SU-DHL-6 (cell line): ENCODE measurements around the gene ADCY5.

Source experiments
- H2AFZ ChIP-seq: fragments of 200-600 bp; sonication (generic); 2 replicates; pipeline ENCODE4 v1.6.1; 2014; ENCODE audit warnings: low read depth, mild to moderate bottlenecking, moderate library complexity, mixed read lengths, antibody characterized with exemption, low read length; ENCODE audit not compliant: severe bottlenecking
- H3F3A ChIP-seq: fragments of 200-600 bp; shearing (Covaris generic); 2 replicates; pipeline ENCODE4 v1.6.0; 2016; ENCODE audit warnings: antibody characterized with exemption, mild to moderate bottlenecking; ENCODE audit not compliant: insufficient read depth
- H3K27ac ChIP-seq: fragments of 200-600 bp; sonication (generic); 2 replicates; pipeline ENCODE4 v1.5.1; 2016; ENCODE audit warnings: low read depth, mild to moderate bottlenecking, low read length, moderate library complexity, mixed read lengths
- H3K27me3 ChIP-seq: fragments of 200-600 bp; sonication (generic), shearing (Covaris generic); 2 replicates; pipeline ENCODE4 v1.6.0; 2014; ENCODE audit warnings: mild to moderate bottlenecking, low read length
- H3K36me3 ChIP-seq: fragments of 200-600 bp; sonication (generic); 2 replicates; pipeline ENCODE4 v1.6.1; 2014; ENCODE audit warnings: mild to moderate bottlenecking, low read length, mixed read lengths
- H3K4me2 ChIP-seq: fragments of 300-600, 200-600 bp; shearing (Covaris generic), sonication (generic); 2 replicates; pipeline ENCODE4 v1.6.0; 2014; ENCODE audit warnings: low read length, low read depth, mild to moderate bottlenecking; ENCODE audit not compliant: poor library complexity, severe bottlenecking
- H3K4me3 ChIP-seq: fragments of 200-600 bp; sonication (generic); 2 replicates; pipeline ENCODE4 v1.5.1; 2014; ENCODE audit warnings: antibody characterized with exemption, low read length, mild to moderate bottlenecking, mixed read lengths; ENCODE audit not compliant: insufficient read depth, poor library complexity, severe bottlenecking
- H3K79me2 ChIP-seq: fragments of 200-600 bp; sonication (generic); 2 replicates; pipeline ENCODE4 v1.6.1; 2014; ENCODE audit warnings: mild to moderate bottlenecking, low read length, moderate library complexity; ENCODE audit not compliant: insufficient read depth
- H3K9ac ChIP-seq: fragments of 200-600 bp; sonication (generic); 2 replicates; pipeline ENCODE4 v1.7.0; 2014; ENCODE audit warnings: mild to moderate bottlenecking, low read length
- H3K9me2 ChIP-seq: fragments of 200-600 bp; sonication (generic); replicated peaks from 2 replicates; pipeline ENCODE4 v1.6.1; 2014; ENCODE audit warnings: low read length; ENCODE audit not compliant: insufficient read depth
- H3K9me3 ChIP-seq: fragments of 200-600 bp; sonication (generic); 2 replicates; pipeline ENCODE4 v1.6.1; 2014; ENCODE audit warnings: low read length, mixed read lengths; ENCODE audit not compliant: insufficient read depth
- H4K20me1 ChIP-seq: fragments of 200-600 bp; sonication (generic); 2 replicates; pipeline ENCODE4 v1.6.1; 2014; ENCODE audit warnings: low read depth, mild to moderate bottlenecking, antibody characterized with exemption, low read length, moderate library complexity, mixed read lengths
- EZH2phosphoT487 ChIP-seq: fragments of 200-600 bp; sonication (generic), shearing (Covaris generic); conservative IDR thresholded peaks from 2 replicates; pipeline ENCODE4 v1.6.1; 2018; ENCODE audit warnings: mild to moderate bottlenecking, antibody characterized with exemption, low read length, moderate library complexity, mixed read lengths
- TF ChIP-seq, protein P1 (sequence below): fragments of 200-600 bp; sonication (generic); IDR thresholded peaks from one replicate; pipeline ENCODE4 v1.5.1; 2017; ENCODE audit warnings: antibody characterized with exemption, mild to moderate bottlenecking, low read length, moderate library complexity; ENCODE audit not compliant: insufficient read depth, poor library complexity, severe bottlenecking

Gene ADCY5

DNA sequence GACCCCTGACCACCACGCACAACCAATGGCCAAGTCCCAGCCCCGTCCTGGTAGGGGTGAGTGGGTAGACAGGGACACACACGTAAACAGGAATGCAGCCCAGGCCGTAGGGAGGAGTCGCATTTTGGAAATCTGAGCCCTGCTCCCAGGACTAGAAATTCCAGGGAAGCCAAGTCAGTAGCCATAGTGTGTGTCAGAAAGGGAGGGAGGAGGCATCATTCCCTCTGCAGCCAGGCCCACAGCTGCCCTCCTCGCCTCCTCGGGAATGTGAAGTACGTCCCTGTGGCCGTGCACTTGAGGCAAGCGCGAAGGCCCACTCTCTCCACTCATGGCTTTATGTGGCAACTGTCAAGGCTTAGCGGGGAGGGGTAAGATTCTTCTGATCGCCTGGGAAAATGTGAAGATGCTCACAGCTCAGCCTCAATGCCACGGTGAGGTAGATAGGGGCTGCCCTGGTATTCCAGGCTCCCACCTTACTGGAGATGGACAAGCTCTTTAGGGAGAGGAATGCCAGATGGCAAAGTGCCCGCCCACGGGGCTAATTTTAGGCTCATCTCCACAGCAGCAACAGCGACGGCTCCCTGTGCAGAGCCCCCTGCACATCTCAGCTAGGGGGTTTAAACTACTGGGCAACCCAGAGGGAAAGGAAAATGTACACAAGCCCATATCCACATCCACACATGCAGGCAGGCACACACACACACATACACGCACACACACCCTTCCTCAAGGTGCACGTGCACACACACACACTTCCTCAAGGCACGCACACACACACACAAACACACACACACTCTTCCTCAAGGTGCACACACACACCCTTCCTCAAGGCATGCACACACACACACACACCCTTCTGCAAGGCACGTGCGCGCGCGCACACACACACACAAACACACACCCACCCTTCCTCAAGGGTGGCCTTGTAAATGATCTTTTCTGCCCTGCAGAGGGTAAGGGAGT lies 65.5 kb downstream of the ADCY5 start:
- Histone ChIP-seq H4K20me1 (no peaks in the 10 kb centered on the region), H3K9me3 (no peaks in the 10 kb centered on the region), H3K79me2 (no peaks in the 10 kb centered on the region), H3K4me2 (no peak overlapping the region), H2AFZ (no peak overlapping the region), H3K9me2 (no peaks in the 10 kb centered on the region), H3K27me3 (no peaks in the 10 kb centered on the region), H3K27ac (no peak overlapping the region), H3K4me3 (no peak overlapping the region), H3F3A (no peaks in the 10 kb centered on the region), H3K36me3 (no peaks in the 10 kb centered on the region), H3K9ac (no peak overlapping the region)
- no peak for TF ChIP-seq EZH2phosphoT487
- TF ChIP-seq, protein P1, sequence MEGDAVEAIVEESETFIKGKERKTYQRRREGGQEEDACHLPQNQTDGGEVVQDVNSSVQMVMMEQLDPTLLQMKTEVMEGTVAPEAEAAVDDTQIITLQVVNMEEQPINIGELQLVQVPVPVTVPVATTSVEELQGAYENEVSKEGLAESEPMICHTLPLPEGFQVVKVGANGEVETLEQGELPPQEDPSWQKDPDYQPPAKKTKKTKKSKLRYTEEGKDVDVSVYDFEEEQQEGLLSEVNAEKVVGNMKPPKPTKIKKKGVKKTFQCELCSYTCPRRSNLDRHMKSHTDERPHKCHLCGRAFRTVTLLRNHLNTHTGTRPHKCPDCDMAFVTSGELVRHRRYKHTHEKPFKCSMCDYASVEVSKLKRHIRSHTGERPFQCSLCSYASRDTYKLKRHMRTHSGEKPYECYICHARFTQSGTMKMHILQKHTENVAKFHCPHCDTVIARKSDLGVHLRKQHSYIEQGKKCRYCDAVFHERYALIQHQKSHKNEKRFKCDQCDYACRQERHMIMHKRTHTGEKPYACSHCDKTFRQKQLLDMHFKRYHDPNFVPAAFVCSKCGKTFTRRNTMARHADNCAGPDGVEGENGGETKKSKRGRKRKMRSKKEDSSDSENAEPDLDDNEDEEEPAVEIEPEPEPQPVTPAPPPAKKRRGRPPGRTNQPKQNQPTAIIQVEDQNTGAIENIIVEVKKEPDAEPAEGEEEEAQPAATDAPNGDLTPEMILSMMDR = no peak

DNA sequence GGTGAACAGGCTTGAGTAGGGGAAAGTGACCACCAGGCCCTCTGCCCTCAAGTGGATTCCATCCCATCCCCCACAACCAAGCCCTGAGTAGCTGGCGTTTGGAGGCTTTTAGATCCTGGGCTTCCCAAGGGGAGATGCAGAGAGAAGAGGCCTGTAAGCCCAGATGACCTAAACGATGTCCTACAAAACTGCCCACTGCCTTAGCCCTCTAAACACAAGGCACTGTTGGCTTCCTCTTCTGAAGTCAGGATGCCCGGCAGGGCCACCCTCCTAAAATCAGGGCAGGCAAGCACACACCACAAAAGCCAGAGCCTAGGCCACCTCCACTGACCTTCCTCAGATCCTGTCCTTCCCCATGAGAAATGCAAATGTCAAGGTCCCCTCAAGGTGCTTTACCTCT lies 68.6 kb downstream of the ADCY5 start:
- Histone ChIP-seq H4K20me1 (no peaks in the 10 kb centered on the region), H3K9ac (no peak overlapping the region), H3K36me3 (no peaks in the 10 kb centered on the region), H3F3A (no peaks in the 10 kb centered on the region), H3K9me3 (no peaks in the 10 kb centered on the region), H3K27me3 (no peaks in the 10 kb centered on the region), H3K4me3 (no peak overlapping the region), H3K27ac (no peak overlapping the region), H3K4me2 (no peak overlapping the region), H3K9me2 (no peaks in the 10 kb centered on the region), H3K79me2 (no peaks in the 10 kb centered on the region), H2AFZ (no peak overlapping the region)
- TF ChIP-seq, protein P1 = no peak
- TF ChIP-seq EZH2phosphoT487 = no peak

DNA sequence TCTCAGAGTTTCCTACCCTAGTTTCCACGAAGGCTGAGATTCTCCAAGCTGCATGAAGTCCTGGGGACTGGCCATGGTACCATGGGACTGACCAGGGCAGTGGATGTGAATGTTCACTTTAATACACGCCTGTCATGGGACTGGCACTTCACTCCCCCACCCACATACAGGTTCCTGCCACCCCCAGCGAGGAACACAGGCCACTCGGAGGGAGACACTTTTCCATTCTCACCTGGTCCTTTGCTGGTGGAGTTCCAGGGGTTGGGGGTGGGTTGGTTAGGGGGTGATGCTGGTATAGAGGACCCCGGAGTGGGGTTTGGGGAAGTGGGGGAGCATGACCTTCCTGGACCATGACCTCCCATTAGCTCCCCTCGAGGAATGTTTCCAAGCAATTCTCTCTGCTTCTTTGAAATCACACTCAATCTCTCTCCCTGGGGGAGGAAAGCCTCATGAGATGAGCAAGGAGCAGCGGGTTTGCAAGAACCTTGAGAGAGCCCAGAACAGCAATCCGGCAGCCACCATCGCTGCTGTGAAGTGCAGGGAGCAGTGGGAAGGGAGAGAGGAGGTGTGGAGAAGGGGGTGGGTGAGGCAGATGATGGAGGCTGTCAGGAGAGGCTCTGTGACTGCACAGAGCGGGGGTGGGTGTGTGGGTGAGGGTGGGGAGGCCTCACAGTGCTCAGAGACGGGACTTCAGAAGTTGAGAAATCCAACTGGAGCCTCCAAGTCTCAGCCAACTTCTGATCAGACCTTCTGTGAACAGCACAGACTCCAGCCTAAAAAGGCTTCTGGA lies 69.7 kb downstream of the ADCY5 start:
- H3K9me2 ChIP-seq = no peaks in the 10 kb centered on the region
- no peak overlapping the region for H3K9ac ChIP-seq
- no peak overlapping the region for H3K27ac ChIP-seq
- TF ChIP-seq, protein P1 = no peak
- no peak for TF ChIP-seq EZH2phosphoT487
- no peak overlapping the region for H3K4me2 ChIP-seq
- H3K4me3 ChIP-seq = no peak overlapping the region
- H3K27me3 ChIP-seq = no peaks in the 10 kb centered on the region
- H2AFZ ChIP-seq = no peak overlapping the region
- H3K36me3 ChIP-seq = no peaks in the 10 kb centered on the region
- no peaks in the 10 kb centered on the region for H4K20me1 ChIP-seq
- H3F3A ChIP-seq = no peaks in the 10 kb centered on the region
- H3K79me2 ChIP-seq = no peaks in the 10 kb centered on the region
- no peaks in the 10 kb centered on the region for H3K9me3 ChIP-seq
